ENCODE measurements around the gene FAM174C.

GRCh38 chr19:1269478-1270212 lies 5.7 kb upstream of the FAM174C start:
- no peak; the same call in 1 of the 2 replicates for TF ChIP-seq CTCF (IDR thresholded peaks at IDR 0.05; ENCODE audit: low read depth, low read length)
- TF ChIP-seq EZH2phosphoT487 (IDR thresholded peaks at IDR 0.05; ENCODE audit: low read depth) = no peak

All from OCI-LY3 (cell line).